ENCODE data around the gene TNFRSF4. TPM values are rescaled to one million over a fixed set of nuclear protein-coding genes. Genes with fewer than 3 reads are reported as not detected.

Gene TNFRSF4
- total and polyA plus RNA-seq, 4 donors = 1.0 to 3.5 (median 1.6) TPM; not detected in 1

- Histone ChIP-seq H3K27me3 (ENCODE audit: control insufficient read depth in 1 of 2, insufficient read depth in 2 of 2, low read length in 1 of 2) (no peaks in the 10 kb centered on the region), H3K36me3 (ENCODE audit: control insufficient read depth in 1 of 2, insufficient read depth in 2 of 2, low read length in 1 of 2) (no peaks in the 10 kb centered on the region), H3K4me1 (ENCODE audit: control insufficient read depth in 1 of 2, insufficient read depth in 2 of 2, low read length in 2 of 2) (no peaks in the 10 kb centered on the region), H3K9me3 (ENCODE audit: control insufficient read depth, low read length) (no peaks in the 10 kb centered on the region), H3K27ac (ENCODE audit: low read depth in 1 of 2, low read length in 2 of 2) (no peak overlapping the region), H3K4me3 (ENCODE audit: low read length in 2 of 2) (no peak overlapping the region)
- no peak for ATAC-seq (ENCODE audit: low FRiP score)
- 72 to 73% methylated on average over 21 to 27 of the region's 27 CpGs for WGBS, 2 donors
- peak; percentile 38 to 69 for DNase-seq
- intact Hi-C loops (cut with DNase I) = no loop called here
Observed at GRCh38 chr1:1202831-1203560, 11.0 kb downstream of the TNFRSF4 start.

DNA sequence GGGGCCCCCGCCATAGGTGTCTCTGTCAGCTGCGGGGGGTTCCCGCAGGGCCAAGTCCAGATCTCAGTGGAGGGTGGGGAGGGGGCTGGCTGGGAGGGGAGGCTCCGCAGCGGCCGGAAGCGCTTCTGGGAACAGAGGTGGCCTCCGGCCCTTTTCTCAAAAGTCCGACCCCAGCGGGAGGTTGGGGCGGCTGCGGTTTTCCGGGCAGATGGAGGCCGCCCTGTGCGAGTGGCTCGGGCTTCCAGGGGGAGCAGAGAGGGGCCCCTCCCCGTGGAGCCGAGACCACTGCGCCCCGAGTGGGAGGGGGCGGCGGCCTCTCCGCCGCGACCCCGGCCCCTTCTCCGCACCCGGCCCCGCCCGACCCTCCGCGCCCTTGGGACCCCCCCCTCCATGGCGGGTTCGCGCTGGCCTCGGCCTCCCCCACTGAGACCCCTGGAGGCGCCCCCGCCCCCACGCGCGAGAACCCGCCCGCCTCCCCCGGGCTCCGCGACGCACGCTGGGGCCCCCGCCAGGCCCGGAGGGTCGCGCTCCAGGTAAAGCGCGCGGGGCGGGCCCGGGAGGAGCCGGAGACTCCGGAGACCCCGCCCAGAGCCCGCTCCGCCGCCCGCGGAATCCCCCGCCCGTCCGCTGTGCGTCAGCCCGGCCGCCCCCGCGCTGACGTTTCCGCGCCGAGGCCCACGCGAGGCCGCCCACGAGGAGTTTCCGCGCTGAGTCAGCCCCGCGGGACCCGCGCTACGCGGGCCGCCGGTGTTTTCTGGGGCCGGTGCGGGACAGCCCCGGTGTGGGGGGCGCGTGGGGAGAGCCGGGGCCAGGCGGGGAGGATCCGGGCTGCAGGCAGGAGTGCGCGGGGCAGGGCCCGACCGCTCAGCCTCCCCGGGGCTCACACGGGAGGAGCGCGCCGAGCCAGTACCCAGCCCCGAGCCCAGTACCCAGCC, 12.8 kb downstream of the TNFRSF4 start:
- ATAC-seq (ENCODE audit: low FRiP score) = peak; percentile 30
- H3K36me3 ChIP-seq (ENCODE audit: control insufficient read depth in 1 of 2, insufficient read depth in 2 of 2, low read length in 1 of 2) = no peaks in the 10 kb centered on the region
- intact Hi-C loops (cut with DNase I) = no loop called here
- WGBS, 2 donors = 2 to 7% methylated on average over 34 to 109 of the region's 109 CpGs
- no peaks in the 10 kb centered on the region for H3K27me3 ChIP-seq (ENCODE audit: control insufficient read depth in 1 of 2, insufficient read depth in 2 of 2, low read length in 1 of 2)
- peak overlapping the region; percentile 2 to 23 for H3K4me3 ChIP-seq (ENCODE audit: low read length in 2 of 2)
- no peaks in the 10 kb centered on the region for H3K4me1 ChIP-seq (ENCODE audit: control insufficient read depth in 1 of 2, insufficient read depth in 2 of 2, low read length in 2 of 2)
- H3K27ac ChIP-seq (ENCODE audit: low read depth in 1 of 2, low read length in 2 of 2) = no peak overlapping the region
- H3K9me3 ChIP-seq (ENCODE audit: control insufficient read depth, low read length) = no peaks in the 10 kb centered on the region
- peak; percentile 64 to 90 for DNase-seq

DNA sequence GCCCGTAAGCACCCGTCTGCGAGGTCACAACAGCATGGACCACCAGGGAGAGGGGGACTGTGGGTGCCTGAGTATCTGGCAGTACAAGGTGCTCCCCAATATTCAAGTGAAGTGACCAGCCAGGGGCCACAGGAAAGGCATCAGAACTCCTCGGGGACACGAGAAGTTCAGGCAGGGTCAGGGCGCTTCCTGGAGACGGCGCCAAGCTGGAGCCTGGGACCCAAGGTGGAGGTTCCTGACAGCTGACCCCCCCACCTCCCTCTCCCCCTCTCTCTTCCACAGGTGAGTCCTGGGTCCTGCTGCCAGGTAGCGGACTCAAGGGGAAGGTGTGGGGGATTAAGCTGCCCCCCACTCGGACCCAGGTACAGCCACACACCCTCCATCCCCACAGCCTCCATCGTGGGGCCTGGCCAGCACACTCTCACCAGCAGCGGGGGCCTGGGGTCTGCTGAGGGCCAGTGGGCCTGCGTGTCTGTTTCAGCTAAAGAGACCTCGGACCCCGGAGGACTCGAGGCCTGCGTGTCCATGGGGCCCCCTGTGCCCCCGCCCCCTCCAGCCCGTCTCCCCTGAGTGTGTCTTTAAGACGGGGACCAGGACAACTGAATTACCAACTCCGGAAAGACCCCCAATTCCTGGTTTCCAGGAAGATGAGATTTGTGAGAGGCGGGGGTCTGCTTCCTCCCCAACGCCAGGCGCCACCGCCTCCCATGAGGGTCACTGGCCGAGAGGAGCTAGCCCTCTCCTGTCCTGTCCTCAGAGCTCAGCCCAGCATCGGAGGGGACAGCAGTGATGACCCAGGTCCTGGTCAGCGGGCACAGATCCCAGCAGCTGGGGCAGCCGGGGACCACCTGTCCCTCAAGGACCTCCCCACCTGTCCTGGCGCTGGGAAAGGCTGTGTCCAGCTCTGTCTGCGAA, 13.7 kb downstream of the TNFRSF4 start:
- H3K4me3 ChIP-seq (ENCODE audit: low read length in 2 of 2) = no peak overlapping the region

GRCh38 chr1:1199141-1199960, 14.6 kb downstream of the TNFRSF4 start:
- Histone ChIP-seq H3K36me3 (ENCODE audit: control insufficient read depth in 1 of 2, insufficient read depth in 2 of 2, low read length in 1 of 2) (no peaks in the 10 kb centered on the region), H3K4me1 (ENCODE audit: control insufficient read depth in 1 of 2, insufficient read depth in 2 of 2, low read length in 2 of 2) (no peaks in the 10 kb centered on the region), H3K27ac (ENCODE audit: low read depth in 1 of 2, low read length in 2 of 2) (no peak overlapping the region), H3K27me3 (ENCODE audit: control insufficient read depth in 1 of 2, insufficient read depth in 2 of 2, low read length in 1 of 2) (no peaks in the 10 kb centered on the region), H3K4me3 (ENCODE audit: low read length in 2 of 2) (no peak overlapping the region), H3K9me3 (ENCODE audit: control insufficient read depth, low read length) (peaks cover 1% of the 10 kb centered on the region)
- DNase-seq = peak; percentile 29 to 72
- 87 to 88% methylated on average over 22 of the region's 22 CpGs for WGBS, 2 donors
- no peak for ATAC-seq (ENCODE audit: low FRiP score)
- intact Hi-C loops (cut with DNase I) = no loop called here

More for the DNA sequence above, 13.7 kb downstream of the TNFRSF4 start:
- H3K36me3 ChIP-seq (ENCODE audit: control insufficient read depth in 1 of 2, insufficient read depth in 2 of 2, low read length in 1 of 2) = no peaks in the 10 kb centered on the region
- intact Hi-C loops (cut with DNase I) = no loop called here
- no peaks in the 10 kb centered on the region for H3K4me1 ChIP-seq (ENCODE audit: control insufficient read depth in 1 of 2, insufficient read depth in 2 of 2, low read length in 2 of 2)
- no peak overlapping the region for H3K27ac ChIP-seq (ENCODE audit: low read depth in 1 of 2, low read length in 2 of 2)
- ATAC-seq (ENCODE audit: low FRiP score) (no peak), DNase-seq (peak; percentile 43 to 73)
- WGBS, 2 donors = 86 to 87% methylated on average over 31 of the region's 31 CpGs
- H3K27me3 ChIP-seq (ENCODE audit: control insufficient read depth in 1 of 2, insufficient read depth in 2 of 2, low read length in 1 of 2) = no peaks in the 10 kb centered on the region
- H3K9me3 ChIP-seq (ENCODE audit: control insufficient read depth, low read length) = no peaks in the 10 kb centered on the region

DNA sequence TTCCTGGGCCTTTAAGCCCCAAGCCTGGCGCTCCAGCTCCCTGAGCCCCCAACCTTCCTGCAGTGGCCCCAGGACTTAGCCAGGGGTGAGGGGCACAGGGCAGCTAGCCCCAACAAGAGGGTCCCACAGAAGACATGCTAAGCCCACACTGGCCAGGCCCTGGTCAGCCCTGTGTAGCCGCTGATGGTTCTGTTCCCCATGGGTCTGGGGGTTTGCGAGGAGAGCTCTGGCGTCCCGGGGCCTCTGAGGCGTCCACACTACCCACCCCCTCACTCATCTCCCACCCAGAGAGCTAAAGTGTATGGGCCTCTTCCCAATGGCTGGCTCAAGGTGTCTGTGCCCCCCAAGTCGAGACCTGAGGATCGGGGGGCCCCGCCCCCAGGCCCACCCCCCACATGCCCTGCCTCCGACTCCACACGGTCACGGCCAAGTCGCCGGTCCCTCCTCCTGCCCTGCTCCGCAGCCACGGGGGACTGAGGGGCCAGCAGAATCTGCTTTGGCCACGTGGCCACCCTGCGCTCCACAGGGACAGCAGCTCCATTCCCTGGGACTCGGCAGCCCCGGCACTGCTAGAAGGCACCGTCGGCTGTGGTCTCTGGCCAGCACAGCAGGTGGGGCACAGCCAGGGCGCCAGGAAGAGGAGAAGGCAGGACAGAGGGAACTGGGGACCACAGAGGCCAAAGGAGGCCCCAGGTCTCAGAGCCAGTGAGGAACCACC, 15.4 kb downstream of the TNFRSF4 start:
- WGBS, 2 donors = 70 to 74% methylated on average over 22 to 23 of the region's 23 CpGs
- Histone ChIP-seq H3K27me3 (ENCODE audit: control insufficient read depth in 1 of 2, insufficient read depth in 2 of 2, low read length in 1 of 2) (no peaks in the 10 kb centered on the region), H3K9me3 (ENCODE audit: control insufficient read depth, low read length) (peaks cover 1% of the 10 kb centered on the region), H3K36me3 (ENCODE audit: control insufficient read depth in 1 of 2, insufficient read depth in 2 of 2, low read length in 1 of 2) (no peaks in the 10 kb centered on the region), H3K27ac (ENCODE audit: low read depth in 1 of 2, low read length in 2 of 2) (no peak overlapping the region), H3K4me1 (ENCODE audit: control insufficient read depth in 1 of 2, insufficient read depth in 2 of 2, low read length in 2 of 2) (no peaks in the 10 kb centered on the region), H3K4me3 (ENCODE audit: low read length in 2 of 2) (no peak overlapping the region)
- intact Hi-C loops (cut with DNase I) = no loop called here
- peak; percentile 44 to 63 for DNase-seq
- no peak for ATAC-seq (ENCODE audit: low FRiP score)

- ATAC-seq (ENCODE audit: low FRiP score) (no peak), DNase-seq (peak; percentile 43 to 68)
- H3K36me3 ChIP-seq (ENCODE audit: control insufficient read depth in 1 of 2, insufficient read depth in 2 of 2, low read length in 1 of 2) = no peaks in the 10 kb centered on the region
- peaks cover 1% of the 10 kb centered on the region for H3K9me3 ChIP-seq (ENCODE audit: control insufficient read depth, low read length)
- no peak overlapping the region for H3K27ac ChIP-seq (ENCODE audit: low read depth in 1 of 2, low read length in 2 of 2)
- no peaks in the 10 kb centered on the region for H3K27me3 ChIP-seq (ENCODE audit: control insufficient read depth in 1 of 2, insufficient read depth in 2 of 2, low read length in 1 of 2)
- WGBS, 2 donors = 91 to 93% methylated on average over 44 to 48 of the region's 48 CpGs
- intact Hi-C loops (cut with DNase I) = no loop called here
- no peaks in the 10 kb centered on the region for H3K4me1 ChIP-seq (ENCODE audit: control insufficient read depth in 1 of 2, insufficient read depth in 2 of 2, low read length in 2 of 2)
- no peak overlapping the region for H3K4me3 ChIP-seq (ENCODE audit: low read length in 2 of 2)
Observed at GRCh38 chr1:1197551-1198422, 16.2 kb downstream of the TNFRSF4 start.

- Histone ChIP-seq H3K36me3 (ENCODE audit: control insufficient read depth in 1 of 2, insufficient read depth in 2 of 2, low read length in 1 of 2) (no peaks in the 10 kb centered on the region), H3K4me3 (ENCODE audit: low read length in 2 of 2) (no peak overlapping the region), H3K27ac (ENCODE audit: low read depth in 1 of 2, low read length in 2 of 2) (no peak overlapping the region), H3K9me3 (ENCODE audit: control insufficient read depth, low read length) (peaks cover 1% of the 10 kb centered on the region), H3K4me1 (ENCODE audit: control insufficient read depth in 1 of 2, insufficient read depth in 2 of 2, low read length in 2 of 2) (no peaks in the 10 kb centered on the region), H3K27me3 (ENCODE audit: control insufficient read depth in 1 of 2, insufficient read depth in 2 of 2, low read length in 1 of 2) (no peaks in the 10 kb centered on the region)
- DNase-seq (peak in 1 of 2 donors; percentile 66), ATAC-seq (ENCODE audit: low FRiP score) (no peak)
- WGBS, 2 donors = 82 to 89% methylated on average over 7 to 8 of the region's 8 CpGs
- intact Hi-C loops (cut with DNase I) = no loop called here
Observed at GRCh38 chr1:1197188-1197500, 16.8 kb downstream of the TNFRSF4 start.

Data from aorta (tissue), 5 donors.